Uterus (tissue), 2 donors: ENCODE data around the gene ZCCHC3.

Source experiments
- POLR2A ChIP-seq, 2 donors: fragments of 450-650 bp; IDR thresholded peaks; one replicate each; pipeline ENCODE4 v1.6.1; 2016; ENCODE audit warnings: antibody characterized with exemption in 2 of 2, mild to moderate bottlenecking in 1 of 2, moderate library complexity in 1 of 2
- TF ChIP-seq, protein P1 (sequence below), 4 experiments: fragments of 200-600 bp in 2 of 4; fragments of 450-650 bp in 2 of 4; sonication (generic) in 2 of 4; IDR thresholded peaks; one replicate each; pipeline ENCODE4 v1.5.1; 2016 to 2019; ENCODE audit warnings: antibody characterized with exemption in 4 of 4, mild to moderate bottlenecking in 2 of 4, moderate library complexity in 1 of 4

DNA sequence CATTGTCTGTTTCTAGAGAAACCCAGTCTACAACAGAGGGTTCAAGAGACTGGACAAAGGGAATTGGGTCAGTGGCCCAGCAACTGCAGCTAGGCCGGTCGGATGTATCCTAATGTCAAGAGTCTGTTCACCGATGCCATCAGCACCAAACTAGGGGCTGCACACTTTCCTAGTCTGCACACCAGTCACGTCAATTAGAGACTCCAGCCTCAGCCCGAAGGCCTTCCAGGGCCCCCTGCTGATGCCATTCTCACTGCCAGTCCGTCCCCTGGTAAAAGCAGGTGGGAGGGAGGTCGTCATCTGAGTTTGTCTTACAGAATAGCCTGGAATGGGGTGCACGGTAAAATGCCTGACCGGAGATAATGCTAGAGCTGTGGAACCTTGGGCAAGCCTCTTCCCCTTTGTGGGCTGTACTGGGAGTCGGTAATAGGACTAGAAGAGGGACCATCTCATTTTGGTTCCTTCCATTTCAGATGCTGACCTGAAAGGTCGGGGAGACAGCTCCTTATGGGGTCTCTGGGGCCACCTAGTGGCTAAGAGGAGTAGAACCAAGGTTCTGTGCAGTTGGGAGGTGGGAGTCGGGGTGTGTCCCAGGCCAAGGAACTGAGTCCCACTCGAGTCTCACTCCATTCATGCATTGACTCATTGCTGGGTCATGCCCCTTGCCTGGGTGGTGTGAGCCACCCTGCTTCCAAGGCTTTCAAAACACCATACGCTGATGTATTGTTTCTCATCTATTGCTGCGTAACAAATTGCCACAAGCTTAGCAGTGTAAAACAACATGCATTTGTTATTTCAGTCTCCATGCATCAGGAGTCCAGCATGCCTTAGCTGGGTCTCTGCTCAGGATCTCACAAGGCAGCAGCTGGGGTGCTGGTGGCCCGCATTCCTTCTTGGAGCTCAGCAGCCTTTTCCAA is 33.1 kb downstream of the ZCCHC3 start:
- TF ChIP-seq POLR2A (IDR thresholded peaks at IDR 0.05): peak in 1 of 2 donors; percentile 16
- TF ChIP-seq, protein P1, sequence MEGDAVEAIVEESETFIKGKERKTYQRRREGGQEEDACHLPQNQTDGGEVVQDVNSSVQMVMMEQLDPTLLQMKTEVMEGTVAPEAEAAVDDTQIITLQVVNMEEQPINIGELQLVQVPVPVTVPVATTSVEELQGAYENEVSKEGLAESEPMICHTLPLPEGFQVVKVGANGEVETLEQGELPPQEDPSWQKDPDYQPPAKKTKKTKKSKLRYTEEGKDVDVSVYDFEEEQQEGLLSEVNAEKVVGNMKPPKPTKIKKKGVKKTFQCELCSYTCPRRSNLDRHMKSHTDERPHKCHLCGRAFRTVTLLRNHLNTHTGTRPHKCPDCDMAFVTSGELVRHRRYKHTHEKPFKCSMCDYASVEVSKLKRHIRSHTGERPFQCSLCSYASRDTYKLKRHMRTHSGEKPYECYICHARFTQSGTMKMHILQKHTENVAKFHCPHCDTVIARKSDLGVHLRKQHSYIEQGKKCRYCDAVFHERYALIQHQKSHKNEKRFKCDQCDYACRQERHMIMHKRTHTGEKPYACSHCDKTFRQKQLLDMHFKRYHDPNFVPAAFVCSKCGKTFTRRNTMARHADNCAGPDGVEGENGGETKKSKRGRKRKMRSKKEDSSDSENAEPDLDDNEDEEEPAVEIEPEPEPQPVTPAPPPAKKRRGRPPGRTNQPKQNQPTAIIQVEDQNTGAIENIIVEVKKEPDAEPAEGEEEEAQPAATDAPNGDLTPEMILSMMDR (IDR thresholded peaks at IDR 0.05): peak; percentile 87 to 92 (median 88)
